WTC11 (cell line): Measurements from ENCODE around the gene PDSS2.

Source experiments
- EMX1 ChIP-seq: fragments of 250-450 bp; sonication (Bioruptor Pico); IDR thresholded peaks from 2 replicates; pipeline ENCODE4 v1.8.0; 2021; ENCODE audit warnings: mild to moderate bottlenecking
- HMGA2 ChIP-seq: fragments of 250-450 bp; sonication (Bioruptor Pico); IDR thresholded peaks from 2 replicates; pipeline ENCODE4 v1.4.0; 2021; ENCODE audit warnings: mild to moderate bottlenecking, moderate library complexity
- NFE2L1 ChIP-seq: sonication (generic); formaldehyde crosslinking; IDR thresholded peaks from 2 replicates; pipeline ENCODE4 v1.8.1; 2023; ENCODE audit warnings: missing genetic modification reagents
- TF ChIP-seq, protein P1 (sequence below): fragments of 200-600 bp; IDR thresholded peaks from 2 replicates; pipeline ENCODE4 v1.8.0; 2022; ENCODE audit warnings: antibody characterized with exemption
- TF ChIP-seq, protein P2 (sequence below): sonication (generic); formaldehyde crosslinking; IDR thresholded peaks from 2 replicates; pipeline ENCODE4 v1.8.0; 2022; ENCODE audit warnings: mild to moderate bottlenecking, missing genetic modification reagents
- TF ChIP-seq, protein P3 (sequence below): fragments of 250-450 bp; sonication (Bioruptor Pico); IDR thresholded peaks from 2 replicates; pipeline ENCODE4 v2.1.2; 2022; ENCODE audit warnings: mild to moderate bottlenecking, moderate library complexity

DNA sequence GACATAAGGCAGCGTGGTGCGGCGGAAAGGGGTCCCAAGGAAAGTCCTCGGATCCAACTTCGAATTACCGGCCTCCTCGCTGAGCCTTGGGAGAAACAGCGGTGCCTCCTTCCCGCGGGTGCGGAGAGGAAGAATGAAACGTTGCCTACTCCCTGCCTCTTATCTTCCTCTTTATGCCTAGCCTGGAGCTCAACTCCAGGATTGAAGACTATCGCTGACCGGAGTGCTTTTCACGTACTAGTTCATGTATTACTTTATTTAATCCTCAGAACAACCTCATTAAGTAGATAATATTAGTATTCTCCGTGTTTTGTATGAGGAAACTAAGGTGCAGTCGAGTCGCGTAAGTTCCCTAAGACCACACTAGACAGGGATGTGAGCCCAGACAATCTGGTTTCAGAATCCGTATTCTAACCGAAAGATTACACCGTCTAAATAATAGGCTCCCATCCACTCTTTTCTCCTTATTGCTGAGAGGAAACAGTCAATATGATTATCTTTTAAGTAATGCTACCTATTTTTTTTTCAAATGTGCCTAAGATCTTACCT is 793 bp upstream of the PDSS2 start:
- TF ChIP-seq, protein P1, sequence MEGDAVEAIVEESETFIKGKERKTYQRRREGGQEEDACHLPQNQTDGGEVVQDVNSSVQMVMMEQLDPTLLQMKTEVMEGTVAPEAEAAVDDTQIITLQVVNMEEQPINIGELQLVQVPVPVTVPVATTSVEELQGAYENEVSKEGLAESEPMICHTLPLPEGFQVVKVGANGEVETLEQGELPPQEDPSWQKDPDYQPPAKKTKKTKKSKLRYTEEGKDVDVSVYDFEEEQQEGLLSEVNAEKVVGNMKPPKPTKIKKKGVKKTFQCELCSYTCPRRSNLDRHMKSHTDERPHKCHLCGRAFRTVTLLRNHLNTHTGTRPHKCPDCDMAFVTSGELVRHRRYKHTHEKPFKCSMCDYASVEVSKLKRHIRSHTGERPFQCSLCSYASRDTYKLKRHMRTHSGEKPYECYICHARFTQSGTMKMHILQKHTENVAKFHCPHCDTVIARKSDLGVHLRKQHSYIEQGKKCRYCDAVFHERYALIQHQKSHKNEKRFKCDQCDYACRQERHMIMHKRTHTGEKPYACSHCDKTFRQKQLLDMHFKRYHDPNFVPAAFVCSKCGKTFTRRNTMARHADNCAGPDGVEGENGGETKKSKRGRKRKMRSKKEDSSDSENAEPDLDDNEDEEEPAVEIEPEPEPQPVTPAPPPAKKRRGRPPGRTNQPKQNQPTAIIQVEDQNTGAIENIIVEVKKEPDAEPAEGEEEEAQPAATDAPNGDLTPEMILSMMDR: no peak
- TF ChIP-seq, protein P2, sequence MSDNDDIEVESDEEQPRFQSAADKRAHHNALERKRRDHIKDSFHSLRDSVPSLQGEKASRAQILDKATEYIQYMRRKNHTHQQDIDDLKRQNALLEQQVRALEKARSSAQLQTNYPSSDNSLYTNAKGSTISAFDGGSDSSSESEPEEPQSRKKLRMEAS (CRISPR knock-in tag): no peak
- TF ChIP-seq HMGA2 (CRISPR knock-in tag): no peak
- no peak for TF ChIP-seq EMX1
- TF ChIP-seq, protein P3, sequence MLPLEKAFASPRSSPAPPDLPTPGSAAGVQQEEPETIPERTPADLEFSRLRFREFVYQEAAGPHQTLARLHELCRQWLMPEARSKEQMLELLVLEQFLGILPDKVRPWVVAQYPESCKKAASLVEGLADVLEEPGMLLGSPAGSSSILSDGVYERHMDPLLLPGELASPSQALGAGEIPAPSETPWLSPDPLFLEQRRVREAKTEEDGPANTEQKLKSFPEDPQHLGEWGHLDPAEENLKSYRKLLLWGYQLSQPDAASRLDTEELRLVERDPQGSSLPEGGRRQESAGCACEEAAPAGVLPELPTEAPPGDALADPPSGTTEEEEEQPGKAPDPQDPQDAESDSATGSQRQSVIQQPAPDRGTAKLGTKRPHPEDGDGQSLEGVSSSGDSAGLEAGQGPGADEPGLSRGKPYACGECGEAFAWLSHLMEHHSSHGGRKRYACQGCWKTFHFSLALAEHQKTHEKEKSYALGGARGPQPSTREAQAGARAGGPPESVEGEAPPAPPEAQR: no peak
- no peak for TF ChIP-seq NFE2L1 (CRISPR knock-in tag)
